Kidney (tissue), 14 donors: ENCODE data around the gene BAZ2B. TPM values are rescaled to one million over a fixed set of nuclear protein-coding genes. Genes with fewer than 3 reads are reported as not detected.

ENCODE experiments used
- DNase-seq, 5 donors: peaks; one replicate each; pipeline ENCODE4 v3.0.0-alpha.2; 2013 to 2020
- FAIRE-seq: peaks from 2 replicates; lab custom pipeline; 2012; peaks lifted over from hg19 to GRCh38; lab: Jason Lieb, UNC
- H3K27ac ChIP-seq, 2 donors: one replicate each; pipeline ENCODE4 v1.7.0; 2013; ENCODE audit warnings: low read depth in 2 of 2, low read length in 2 of 2, inconsistent platforms in 1 of 2
- H3K27me3 ChIP-seq: one replicate; pipeline ENCODE4 v1.7.1; 2013; ENCODE audit warnings: low read length, inconsistent platforms; ENCODE audit not compliant: control insufficient read depth, insufficient read depth
- H3K36me3 ChIP-seq, 3 donors: one replicate each; pipeline versions ENCODE4 v1.7.0 to v1.7.1; 2013; ENCODE audit warnings: low read length in 3 of 3, control low read depth in 1 of 3, inconsistent platforms in 1 of 3; ENCODE audit not compliant: insufficient read depth in 3 of 3, control insufficient read depth in 2 of 3
- H3K4me1 ChIP-seq, 3 donors: one replicate each; pipeline versions ENCODE4 v1.7.0 to v1.7.1; 2013; ENCODE audit warnings: low read length in 3 of 3, inconsistent platforms in 1 of 3, low read depth in 1 of 3; ENCODE audit not compliant: control insufficient read depth in 2 of 3, insufficient read depth in 2 of 3
- H3K4me3 ChIP-seq, 3 donors: one replicate each; pipeline versions ENCODE4 v1.7.0 to v1.8.1; 2013; ENCODE audit warnings: low read length in 3 of 3, control low read depth in 1 of 3, inconsistent platforms in 1 of 3
- H3K9ac ChIP-seq, 3 donors: one replicate each; pipeline versions ENCODE4 v1.7.0 to v1.7.1; 2013; ENCODE audit warnings: low read length in 3 of 3, control low read depth in 1 of 3, inconsistent platforms in 1 of 3
- H3K9me3 ChIP-seq, 3 donors: one replicate each; pipeline versions ENCODE4 v1.7.0 to v1.7.1; 2013; ENCODE audit warnings: low read length in 3 of 3, control low read depth in 1 of 3, inconsistent platforms in 1 of 3; ENCODE audit not compliant: control insufficient read depth in 2 of 3, insufficient read depth in 1 of 3
- CTCF ChIP-seq: IDR thresholded peaks from 3 replicates; pipeline ENCODE4 v1.5.1; 2012; ENCODE audit warnings: mild to moderate bottlenecking, moderate library complexity, borderline replicate concordance; ENCODE audit not compliant: insufficient read depth; ENCODE audit errors: extremely low read depth
- intact Hi-C: fragments of 100-400 bp; cut with DNase I; formaldehyde crosslinking; loops from one replicate; pipeline ENCODE4 v1.11.1; 2022
- polyA plus RNA-seq: library from polyadenylated mRNA; stranded (reverse); fragments of 350-450 nt; fragmentation: Illumina TruSeq; extraction: RNeasy Lipid Tissue Mini Kit (QIAGEN cat#74804); gene quantifications from one replicate; pipeline ENCODE4 v1.2.3, GENCODE V29; 2014; ENCODE audit warnings: low read depth, low replicate concordance; ENCODE audit not compliant: insufficient read depth
- total RNA-seq: library from RNA; stranded (reverse); fragmentation: NEBNext Ultra II Directional; extraction: Animal tissue kit (Norgen Biotek cat#: 25700); gene quantifications from one replicate; pipeline ENCODE4 v1.2.1, GENCODE V29; 2021
- donor health status: control.
- donor health status: control.
- donor health status: control.
- donor health status: control.
- donor health status: control.
- donor health status: DM: yes; HTN: yes; CAD: no.
- donor health status: Normal renal cell carcinoma (clear cell type).

The BAZ2B gene
- total and polyA plus RNA-seq, 2 donors from 2014 or later, result 5.1 to 87.3 TPM

GRCh38 chr2:159442159-159442852 lies 174.0 kb downstream of the BAZ2B start:
- no peak for TF ChIP-seq CTCF
- Histone ChIP-seq H3K9me3 (no peaks in the 10 kb centered on the region), H3K4me3 (no peak overlapping the region), H3K9ac (no peak overlapping the region), H3K27me3 (no peaks in the 10 kb centered on the region), H3K27ac (no peak overlapping the region), H3K36me3 (peaks cover 6 to 42% (median 22%) of the 10 kb centered on the region in 3 donors), H3K4me1 (no peaks in the 10 kb centered on the region)
- DNase-seq (no peak), FAIRE-seq (no peak)
- intact Hi-C loops, result no loop called here

- no peak for TF ChIP-seq CTCF
- intact Hi-C loops, result no loop called here
- Histone ChIP-seq H3K36me3 (peaks cover 8 to 39% (median 22%) of the 10 kb centered on the region in 3 donors), H3K9me3 (no peaks in the 10 kb centered on the region), H3K9ac (no peak overlapping the region), H3K27me3 (no peaks in the 10 kb centered on the region), H3K4me1 (no peaks in the 10 kb centered on the region), H3K27ac (no peak overlapping the region), H3K4me3 (no peak overlapping the region)
- no peak for FAIRE-seq
- DNase-seq, result no peak
Measured at GRCh38 chr2:159441182-159441581, 175.2 kb downstream of the BAZ2B start.

GRCh38 chr2:159439421-159439820 lies 176.9 kb downstream of the BAZ2B start:
- FAIRE-seq, result no peak
- Histone ChIP-seq H3K9ac (no peak overlapping the region), H3K9me3 (no peaks in the 10 kb centered on the region), H3K36me3 (peaks cover 5 to 22% (median 10%) of the 10 kb centered on the region in 3 donors), H3K4me1 (no peaks in the 10 kb centered on the region), H3K4me3 (no peak overlapping the region), H3K27me3 (no peaks in the 10 kb centered on the region), H3K27ac (no peak overlapping the region)
- intact Hi-C loops, result no loop called here
- no peak for TF ChIP-seq CTCF
- no peak for DNase-seq
